GM18508 (cell line): ENCODE data around the gene ZDHHC14.
A peak's percentile ranks its signal among the peaks of the same experiment; 100 is the strongest.
"Not testable (repeated sequence)": the region's sequence is repeated elsewhere in the genome, so short reads cannot be mapped to it uniquely, and the experiment has no call there.

ENCODE experiments used
- ATAC-seq: cut with Tn5 transposase; IDR thresholded peaks from one replicate; pipeline ENCODE4 v1.9.1; 2021; ENCODE audit warnings: moderate number of reproducible peaks; ENCODE audit not compliant: insufficient read depth, unreplicated experiment

The ZDHHC14 gene

DNA sequence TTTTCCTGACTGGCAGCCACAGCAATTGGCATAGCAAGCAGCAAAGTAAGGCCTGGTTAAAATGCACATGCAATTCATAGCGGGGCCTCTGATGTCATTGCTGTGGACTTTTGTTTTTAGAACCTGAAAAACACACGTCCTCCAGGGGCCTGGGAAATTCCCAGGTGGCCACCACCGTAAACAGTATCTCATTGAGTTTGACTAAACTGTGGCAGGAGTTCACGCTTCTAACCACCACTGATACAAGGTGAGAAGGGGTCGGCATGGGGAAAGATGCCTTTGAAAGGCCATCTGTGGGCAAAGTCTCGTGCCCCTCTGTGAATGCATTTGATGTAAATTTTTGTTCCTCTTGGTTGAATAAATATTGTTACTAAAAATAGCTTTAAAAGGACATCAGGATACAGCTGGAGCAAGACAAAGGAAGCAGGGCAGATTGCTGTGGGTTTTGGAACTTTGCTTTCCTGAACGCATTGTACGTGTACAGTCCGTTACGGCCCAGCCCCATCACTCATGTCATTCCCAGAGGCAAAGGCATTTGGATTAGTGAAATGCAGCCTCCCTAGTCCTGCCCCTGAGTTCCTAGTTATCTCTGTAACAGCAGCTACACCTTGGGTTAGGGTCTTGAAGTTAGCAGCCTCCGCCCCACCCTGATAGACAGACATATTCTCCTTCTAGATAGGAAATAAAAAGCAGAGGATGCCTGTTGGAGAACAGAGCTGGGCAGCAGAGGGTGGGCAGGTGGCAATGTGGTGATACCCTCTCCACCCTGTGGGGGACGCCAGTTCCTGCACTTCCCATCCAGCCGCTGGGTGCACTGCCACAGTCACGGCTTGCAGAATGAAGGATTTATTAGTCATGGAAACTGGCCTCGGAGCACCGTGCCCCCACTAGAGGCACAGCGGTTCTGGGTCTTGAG is 80.3 kb downstream of the ZDHHC14 start:
- peak; percentile 32 for ATAC-seq

DNA sequence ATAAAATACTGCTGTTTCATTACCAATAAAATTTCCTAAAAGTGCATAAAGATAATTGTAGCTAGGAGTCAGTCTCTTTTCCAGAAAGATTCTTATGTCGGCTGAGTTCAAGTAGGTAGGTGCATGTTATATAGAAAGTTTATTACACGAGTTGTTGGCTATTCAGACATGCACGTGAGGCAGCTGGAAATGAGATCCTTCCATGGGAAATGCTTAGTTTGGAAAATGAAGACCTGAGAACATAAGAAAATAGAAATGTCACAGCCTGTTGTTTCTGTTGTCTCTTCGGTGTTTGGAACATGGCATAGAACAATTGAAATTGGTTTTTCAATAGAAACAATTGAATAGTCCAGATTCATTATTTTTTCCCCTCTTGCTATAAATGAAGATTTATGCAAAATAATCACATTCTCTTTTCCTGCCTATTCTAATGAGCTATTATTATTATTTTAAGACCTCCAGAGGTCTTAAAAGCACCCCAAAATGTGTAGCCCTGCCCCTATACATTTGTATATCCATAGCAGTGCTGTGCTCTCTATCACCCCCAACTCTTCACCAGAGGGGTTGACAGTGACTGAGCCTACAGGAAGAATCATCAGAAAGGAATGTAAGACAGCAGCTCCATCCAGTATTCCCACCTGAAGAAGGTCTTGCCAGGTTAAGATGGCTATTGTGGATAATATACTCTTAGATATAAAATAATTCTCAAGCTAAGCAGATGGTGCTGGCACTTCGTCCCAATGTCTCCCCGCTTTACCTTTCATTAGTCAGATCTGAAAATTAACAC is 82.2 kb downstream of the ZDHHC14 start:
- no peak for ATAC-seq

DNA sequence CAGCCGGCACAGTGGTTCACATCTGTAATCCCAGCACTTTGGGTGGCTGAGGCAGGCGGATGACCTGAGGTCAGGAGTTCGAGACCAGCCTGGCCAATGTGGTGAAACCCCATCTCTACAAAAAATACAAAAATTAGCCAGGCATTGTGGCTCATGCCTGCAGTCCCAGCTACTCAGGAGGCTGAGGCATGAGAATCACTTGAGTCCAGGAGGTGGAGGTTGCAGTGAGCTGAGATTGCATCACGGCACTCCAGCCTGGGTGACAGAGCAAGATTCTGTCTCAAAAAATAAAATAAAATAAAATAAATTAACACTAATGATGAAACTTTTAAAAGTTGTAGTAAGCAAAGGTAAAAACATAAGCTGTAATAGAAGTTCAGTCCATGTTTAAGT is 82.7 kb downstream of the ZDHHC14 start:
- ATAC-seq, result not testable (repeated sequence)

DNA sequence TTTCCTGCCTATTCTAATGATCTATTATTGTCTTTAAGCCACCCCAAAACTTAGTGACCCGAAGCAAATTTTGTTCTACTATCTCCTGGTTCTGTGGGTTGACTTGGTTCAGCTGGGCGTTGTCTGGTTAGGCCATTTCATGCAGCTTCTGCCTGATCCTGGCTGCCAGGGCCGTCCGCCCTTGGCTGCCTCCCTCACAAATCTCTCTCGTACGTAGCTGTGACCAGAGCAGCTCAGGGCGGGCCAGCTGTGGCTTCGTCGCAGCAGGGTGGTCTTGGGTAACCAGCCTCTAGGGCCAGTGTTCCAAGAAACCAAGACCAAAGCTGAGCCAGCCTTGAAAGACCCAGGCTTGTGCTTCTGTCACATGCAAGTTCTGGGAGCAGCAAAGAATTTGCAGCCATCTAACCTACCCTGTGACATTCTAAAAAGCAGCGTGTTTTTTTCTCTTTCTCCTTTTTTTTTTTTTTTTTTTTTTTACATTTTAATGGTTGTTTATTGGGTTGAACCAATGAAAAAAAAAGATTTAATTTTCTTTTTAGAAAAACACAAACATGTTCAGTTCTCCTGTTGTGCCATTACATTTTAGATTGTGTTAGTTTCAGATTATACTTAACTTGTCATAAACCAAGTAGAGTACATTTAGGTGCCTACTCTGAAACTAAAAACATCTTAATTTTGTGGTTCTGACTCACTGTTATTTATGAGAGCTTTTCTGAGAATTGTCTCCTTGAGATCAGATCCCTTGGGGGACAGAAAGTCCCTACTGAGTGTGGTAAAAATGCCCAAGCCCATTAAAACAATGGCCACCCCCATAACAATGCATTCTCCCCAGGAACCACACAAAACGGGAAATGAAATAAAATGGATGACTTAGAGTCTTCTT is 83.9 kb downstream of the ZDHHC14 start:
- ATAC-seq, result no peak

DNA sequence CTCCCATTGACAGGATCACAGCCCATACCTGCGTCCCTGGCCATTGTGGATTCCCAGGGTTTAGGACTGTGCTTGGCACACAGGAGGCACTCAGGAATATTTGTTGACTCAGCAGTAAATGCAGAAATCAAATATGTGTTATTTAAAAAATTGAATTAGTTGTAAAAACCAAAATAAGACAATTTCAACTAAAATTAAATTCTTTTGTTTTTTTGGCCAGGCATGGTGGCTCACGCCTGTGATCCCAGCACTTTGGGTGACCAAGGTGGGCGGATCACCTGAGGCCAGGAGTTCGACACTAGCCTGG is 85.3 kb downstream of the ZDHHC14 start:
- no peak for ATAC-seq

DNA sequence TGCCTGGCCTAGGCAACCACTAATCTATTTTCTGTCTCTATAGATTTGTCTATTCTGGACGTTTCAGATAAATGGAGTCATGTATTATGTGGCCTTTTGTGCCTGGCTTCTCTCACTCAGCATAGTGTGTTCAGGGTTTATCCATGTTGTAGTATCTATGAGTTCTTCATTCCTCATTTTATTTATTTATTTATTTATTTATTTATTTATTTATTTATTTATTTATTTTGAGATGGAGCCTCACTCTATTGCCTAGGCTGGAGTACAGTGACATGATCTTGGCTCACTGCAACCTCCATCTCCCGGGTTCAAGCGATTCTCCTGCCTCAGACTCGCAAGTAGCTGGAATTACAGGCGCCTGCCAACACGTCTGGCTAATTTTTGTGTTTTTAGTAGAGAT is 86.3 kb downstream of the ZDHHC14 start:
- ATAC-seq, result not testable (repeated sequence)

DNA sequence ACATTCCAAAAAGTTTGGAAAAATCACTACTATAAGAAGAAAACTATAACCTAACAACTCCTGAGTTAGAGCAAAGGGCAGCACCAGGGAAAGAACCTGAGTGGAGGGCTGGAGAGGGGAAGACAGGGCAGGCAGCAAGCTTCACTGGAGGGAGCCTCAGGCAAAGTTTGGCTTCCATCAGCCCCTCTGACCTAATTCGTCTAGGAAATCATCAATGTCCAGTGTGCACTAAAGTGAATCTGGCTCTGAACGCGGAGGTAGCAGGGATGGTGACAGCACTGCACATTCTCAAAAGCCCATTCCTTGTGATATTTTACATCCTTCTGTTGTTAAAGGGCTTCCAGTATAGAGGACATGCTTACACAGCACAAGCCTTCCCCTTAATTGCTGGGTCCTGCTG is 87.1 kb downstream of the ZDHHC14 start:
- ATAC-seq, result no peak

DNA sequence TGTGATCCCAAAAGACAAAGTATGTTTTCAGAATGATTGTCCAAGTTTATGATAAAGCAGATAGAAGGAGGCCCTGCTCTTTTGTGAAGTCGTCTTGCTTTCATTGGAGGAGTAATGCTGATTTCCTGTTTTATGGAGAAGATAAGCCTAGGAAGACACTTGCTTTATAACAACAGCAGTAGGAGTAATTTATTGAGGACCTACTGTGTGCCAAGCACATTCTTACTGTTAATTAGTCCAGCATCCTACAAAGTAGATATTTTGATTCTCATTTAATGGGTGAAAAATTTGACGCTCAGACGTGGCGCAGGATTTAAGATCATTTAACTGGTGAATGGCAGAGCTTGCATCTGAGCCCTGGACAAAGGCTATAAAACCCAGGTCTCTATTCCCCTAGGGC is 87.6 kb downstream of the ZDHHC14 start:
- no peak for ATAC-seq

DNA sequence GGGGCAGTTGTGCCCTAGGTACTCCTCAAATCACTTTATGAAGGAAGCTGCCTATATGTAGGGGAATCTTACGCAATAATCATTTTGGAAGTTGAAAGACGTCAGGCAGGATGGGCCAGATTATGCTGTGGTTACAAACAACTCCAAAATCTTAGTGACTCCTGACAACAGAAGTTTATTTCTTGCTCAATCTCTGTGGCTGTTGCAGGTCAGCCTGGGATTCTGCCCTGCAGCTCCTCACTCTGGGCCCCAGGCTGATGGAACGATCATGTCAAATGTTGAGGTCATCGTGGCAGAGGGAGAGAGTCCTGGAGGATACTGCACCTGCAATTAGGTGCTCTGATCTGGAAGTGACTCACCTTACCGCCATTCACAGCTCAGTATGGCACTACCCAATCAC is 88.4 kb downstream of the ZDHHC14 start:
- no peak for ATAC-seq

DNA sequence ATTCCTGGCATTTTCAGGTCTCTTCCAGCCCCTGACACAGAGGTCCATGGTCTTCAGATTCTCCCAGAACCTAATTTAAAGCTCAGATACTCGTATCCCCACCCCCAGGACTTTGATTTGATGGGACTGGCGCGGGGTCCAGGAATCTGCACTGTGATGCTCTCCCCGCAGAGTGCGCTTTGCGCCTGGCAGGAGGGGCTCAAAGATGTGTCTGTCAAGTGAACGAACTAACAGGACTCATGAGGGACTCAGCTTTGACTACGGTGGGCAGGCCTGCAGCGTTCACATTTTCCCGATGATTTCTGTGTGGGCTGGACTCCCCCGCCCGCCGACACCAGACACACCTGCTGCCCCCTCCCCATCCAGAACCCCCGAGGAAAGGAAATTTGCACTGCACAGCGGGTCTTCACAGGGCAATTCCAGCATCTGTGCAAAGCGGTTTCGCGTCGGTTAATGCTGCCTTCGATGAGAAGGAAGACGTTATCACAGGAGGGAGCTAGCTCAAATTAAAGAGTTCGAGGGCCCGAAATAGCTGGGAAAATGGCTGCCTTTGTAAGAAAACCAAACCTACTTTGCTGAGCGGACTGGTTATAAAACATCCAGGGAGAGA is 90.2 kb downstream of the ZDHHC14 start:
- ATAC-seq, result no peak

DNA sequence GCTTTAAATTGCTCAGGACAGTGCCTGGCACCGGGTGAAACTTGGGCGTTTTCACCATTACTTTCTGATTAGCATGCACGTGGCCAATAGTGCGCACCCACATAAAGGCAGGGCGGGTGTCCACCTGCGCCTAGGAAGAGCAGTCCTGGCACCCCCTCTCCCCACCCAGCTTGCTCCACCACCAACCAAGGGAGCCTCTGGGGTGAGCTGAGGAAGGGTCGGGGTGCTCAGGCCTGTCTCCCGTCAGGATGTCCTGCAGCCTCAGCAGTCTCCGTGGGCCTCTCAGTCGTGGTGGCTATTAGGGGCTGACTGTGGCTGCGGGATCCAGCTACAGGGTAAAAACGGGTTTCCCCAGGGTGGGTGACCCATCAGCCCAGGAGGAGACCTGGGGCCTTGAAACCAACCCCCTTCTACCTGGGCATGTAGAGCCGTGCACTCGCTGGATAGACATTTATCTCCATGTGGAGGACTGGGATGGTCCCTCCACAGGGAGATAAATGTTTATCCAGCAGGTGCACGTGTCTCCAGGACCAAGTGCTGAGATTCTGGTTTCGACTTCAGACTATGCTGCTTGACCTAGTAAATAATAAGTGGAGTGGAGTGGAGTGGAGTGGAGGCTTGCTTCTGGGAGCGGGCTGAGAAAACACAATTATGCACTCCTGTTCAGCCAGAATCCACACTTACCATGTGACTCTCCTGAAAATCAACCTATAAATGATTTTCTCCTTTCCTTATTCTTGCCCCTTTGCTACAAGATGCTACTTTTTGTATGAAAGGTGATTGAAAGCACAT is 91.1 kb downstream of the ZDHHC14 start:
- ATAC-seq, result no peak

DNA sequence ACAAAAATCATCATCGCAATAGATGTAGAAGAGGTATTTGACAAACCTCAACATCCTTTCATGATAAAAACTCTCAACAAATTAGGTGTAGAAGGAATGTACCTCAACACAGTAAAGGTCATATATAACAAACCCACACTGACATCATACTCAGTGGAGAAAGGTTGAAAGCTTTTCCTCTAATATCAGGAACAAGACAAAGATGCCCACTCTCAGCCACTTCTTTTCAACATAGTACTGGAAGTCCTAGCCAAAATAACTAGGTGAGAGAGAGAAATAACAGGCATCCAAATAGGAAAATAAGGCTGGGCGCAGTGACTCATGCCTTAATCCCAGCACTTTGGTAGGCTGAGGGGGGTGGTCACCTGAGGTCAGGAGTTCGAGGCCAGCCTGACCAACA is 95.8 kb downstream of the ZDHHC14 start:
- ATAC-seq, result no peak

DNA sequence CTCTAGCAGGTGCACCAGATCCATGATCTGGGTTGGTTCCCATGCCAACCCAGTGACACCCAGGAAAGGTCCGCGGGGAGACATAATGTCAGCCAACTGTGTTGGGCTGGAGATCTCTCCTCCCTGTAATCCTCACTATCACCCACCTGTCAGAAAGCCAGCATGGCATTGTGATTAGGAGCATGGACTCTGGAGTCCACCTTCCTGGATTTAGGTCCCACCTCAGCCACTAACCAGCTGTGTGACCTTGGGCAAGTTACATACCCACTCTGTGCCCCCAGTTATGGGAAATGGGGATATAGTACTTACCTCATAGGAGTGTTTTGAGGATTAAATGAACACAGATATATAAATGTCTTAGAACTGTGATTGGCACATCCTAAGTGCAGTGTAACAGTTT is 97.9 kb downstream of the ZDHHC14 start:
- no peak for ATAC-seq

DNA sequence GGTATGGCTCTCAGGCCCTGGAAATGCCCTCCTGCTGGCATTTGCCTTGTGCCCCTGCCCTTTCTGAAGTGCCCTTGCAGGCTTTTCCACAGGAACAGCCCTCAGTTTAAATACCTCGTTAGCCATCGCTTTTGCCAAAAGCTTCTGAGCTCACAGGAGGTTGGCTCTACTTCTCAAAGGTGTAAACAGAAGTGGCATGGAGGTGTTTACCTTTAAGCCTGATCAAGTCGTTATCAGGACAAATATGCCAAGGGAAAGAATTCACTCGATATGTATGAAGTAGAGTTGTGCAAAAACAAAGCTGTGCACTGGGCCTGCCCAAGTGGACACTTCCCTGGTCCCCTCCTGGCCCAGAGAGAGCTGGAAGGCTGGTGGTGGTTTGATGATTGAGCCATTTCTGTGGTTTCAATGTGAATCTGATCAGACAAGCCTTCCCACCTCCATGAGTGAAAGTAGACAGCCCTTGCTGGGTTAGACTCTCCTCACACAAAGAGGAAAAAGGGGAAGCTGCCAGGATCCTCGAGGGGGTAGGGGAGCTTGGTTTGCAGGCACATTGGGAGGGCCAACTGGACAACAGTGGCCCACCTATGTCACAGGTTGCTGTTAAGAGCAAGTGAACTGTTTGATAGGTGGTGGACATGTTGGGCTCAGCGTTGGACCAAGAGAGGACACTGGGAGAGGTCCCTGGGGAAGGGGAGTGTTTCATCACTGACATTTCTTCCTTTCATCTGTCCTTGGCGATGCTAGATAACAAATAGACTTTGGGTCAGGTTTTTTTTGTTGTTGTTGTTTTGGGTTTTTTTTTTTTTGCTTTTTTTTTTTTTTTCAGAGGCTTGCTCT is 98.7 kb downstream of the ZDHHC14 start:
- ATAC-seq, result no peak

DNA sequence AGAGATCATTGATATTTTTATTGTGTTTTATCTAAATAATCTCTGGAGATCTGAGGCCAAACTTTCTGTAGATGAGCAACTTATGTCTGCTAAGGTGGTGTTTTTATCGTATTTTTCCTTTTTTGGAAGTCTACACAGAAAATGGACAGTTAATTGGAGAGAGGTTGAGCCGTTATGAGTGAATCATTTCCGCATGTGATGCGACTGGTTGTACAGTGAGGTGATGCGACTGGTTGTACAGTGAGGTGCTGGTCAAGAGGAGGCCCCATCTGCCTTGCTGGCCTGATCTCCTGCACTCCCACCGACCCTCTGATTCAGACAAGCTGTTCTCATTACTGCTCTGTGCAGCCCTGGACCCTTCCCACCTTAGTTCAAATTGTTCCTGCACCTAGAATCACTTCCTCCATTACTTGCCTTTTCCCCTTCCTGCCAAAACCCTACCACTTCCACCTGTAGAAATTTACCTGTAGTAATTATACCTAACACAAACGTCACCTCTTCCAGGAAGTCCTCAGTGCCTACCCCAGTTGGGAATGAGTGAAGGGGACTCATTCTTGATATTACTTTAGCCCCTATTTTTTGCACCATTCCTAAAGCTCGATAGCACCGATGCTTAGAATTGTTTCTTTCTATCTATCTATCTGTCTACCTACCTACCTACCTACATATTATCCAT is 100.3 kb downstream of the ZDHHC14 start:
- ATAC-seq, result no peak

DNA sequence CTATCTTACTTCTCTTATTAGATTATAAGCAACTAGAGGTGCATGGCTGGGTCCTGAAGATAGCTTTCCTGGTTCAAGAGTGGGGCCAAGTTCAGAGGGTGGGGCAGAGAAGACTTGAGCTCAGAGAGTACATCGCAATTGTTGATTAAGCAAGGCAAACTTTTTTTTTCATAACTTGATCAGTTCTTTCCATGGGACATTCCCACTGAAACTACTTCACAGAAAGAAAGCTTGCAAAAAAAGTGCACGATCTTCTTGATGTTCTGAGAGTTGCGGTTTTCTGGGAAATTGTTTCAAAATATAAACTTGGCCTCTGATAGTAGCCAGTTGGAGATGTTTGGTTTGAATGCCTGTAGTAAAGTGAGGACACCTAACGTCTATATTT is 100.9 kb downstream of the ZDHHC14 start:
- ATAC-seq, result no peak

DNA sequence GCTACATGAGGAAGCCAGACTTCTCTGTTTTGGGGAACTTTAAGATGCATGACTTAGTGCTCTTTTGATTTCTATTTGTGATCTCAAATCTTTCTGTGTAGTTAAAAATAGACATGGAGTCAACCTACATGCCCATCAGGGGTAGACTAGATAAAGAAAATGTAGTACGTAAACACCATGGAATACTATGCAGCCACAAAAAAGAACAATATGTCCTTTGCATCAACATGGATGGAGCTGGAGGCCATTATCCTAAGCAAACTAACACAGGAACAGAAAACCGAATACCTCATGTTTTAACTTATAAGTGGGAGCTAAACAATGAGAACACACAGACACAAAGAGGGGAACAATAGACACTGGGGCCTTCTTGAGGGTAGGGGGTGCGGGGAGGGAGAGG is 102.8 kb downstream of the ZDHHC14 start:
- no peak for ATAC-seq

DNA sequence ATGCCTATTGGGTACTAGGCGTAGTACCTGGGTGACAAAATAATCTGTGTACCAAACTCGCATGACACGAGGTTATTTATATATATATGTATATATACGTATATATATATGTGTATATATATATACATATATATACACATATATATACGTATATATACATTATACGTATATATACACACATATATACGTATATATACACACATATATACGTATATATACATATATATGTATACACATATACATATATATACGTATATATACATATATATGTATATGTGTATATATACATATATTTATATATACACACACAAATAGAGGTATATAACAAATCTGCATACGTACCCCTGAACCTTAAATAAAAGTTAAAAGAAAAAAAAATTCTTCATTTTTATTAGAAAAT is 103.2 kb downstream of the ZDHHC14 start:
- no peak for ATAC-seq
